Mucosa of stomach (tissue), 1 donor: Measurements from ENCODE around the gene CYP3A7.
"Not testable (repeated sequence)": the region's sequence is repeated elsewhere in the genome, so short reads cannot be mapped to it uniquely, and the experiment has no call there.

Experiments used
- H3K27me3 ChIP-seq: one replicate; pipeline ENCODE4 v1.7.0; 2013; ENCODE audit warnings: mild to moderate bottlenecking, low read length; ENCODE audit not compliant: control insufficient read depth, insufficient read depth
- H3K36me3 ChIP-seq: one replicate; pipeline ENCODE4 v1.7.0; 2013; ENCODE audit warnings: low read length; ENCODE audit not compliant: control insufficient read depth, insufficient read depth
- H3K4me1 ChIP-seq: one replicate; pipeline ENCODE4 v1.7.0; 2013; ENCODE audit warnings: mild to moderate bottlenecking, low read length; ENCODE audit not compliant: control insufficient read depth, insufficient read depth
- H3K4me3 ChIP-seq: one replicate; pipeline ENCODE4 v1.7.0; 2013; ENCODE audit warnings: low read length
- H3K9ac ChIP-seq: one replicate; pipeline ENCODE4 v1.7.0; 2013; ENCODE audit warnings: mild to moderate bottlenecking, low read length, moderate library complexity
- H3K9me3 ChIP-seq: one replicate; pipeline ENCODE4 v1.7.0; 2013; ENCODE audit warnings: mild to moderate bottlenecking, low read length, moderate library complexity; ENCODE audit not compliant: control insufficient read depth
- donor health status: Pancreatic carcinoma.

The CYP3A7 gene

DNA sequence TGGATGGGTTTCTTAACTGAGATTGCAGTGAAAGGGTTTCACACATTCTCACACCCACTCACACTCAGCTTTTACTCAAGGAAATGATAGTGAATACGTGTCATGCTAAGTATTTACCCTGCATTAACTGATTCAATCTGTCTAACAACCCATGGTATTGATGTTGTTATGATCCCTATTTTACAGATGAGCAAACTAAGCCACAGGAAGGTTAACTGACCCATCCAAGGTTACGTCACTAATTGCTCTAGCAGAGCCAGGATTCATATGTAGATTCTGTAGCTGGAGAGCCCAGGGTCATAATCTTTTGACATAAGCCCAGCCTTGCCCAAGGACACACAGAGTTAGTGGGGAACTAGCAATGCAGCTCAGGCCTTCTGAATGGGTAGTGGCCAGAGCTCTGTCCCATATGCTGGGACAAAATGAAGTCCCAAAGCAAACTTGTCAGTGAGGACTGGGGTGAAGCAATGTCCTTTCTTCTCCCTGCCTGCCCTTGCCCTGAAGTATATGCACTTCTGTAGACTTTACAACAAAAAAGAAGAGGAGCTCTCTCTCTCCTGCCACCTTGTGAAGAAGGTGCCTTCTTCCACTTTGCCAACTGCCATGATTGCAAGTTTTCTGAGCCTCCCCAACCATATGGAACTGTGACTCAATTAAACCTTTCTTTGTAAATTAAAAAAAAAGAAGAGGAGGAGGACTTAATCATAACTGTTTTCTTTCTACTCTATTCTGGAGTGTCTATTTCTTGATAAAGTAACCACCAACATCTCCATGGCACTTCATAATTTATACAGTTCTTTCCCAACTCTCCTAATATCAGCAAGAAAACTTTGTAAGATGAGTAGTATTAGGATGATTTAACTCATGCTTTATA lies 4.9 kb upstream of the CYP3A7 start:
- H3K9ac ChIP-seq = no peak overlapping the region

DNA sequence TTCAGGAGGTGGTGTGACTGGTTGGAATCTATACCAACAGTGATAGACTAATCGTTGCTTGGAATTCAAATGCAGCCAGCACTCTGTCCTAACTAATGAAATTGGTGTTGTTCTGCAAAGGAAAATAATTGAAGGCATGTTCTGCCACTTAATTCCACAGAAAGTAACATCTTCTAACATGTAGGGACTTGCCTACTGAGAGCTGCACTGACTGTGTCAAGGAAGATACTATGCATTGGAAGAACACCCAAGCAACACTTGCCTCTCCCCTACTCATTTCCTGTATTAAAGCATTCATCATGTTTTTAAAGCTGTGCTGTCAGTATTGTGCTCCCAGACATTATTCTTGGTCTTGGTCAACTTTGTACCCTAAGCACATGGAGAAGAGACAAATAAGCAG lies 2.7 kb upstream of the CYP3A7 start:
- no peaks in the 10 kb centered on the region for H3K27me3 ChIP-seq
- no peaks in the 10 kb centered on the region for H3K9me3 ChIP-seq

More for the DNA sequence above, 4.9 kb upstream of the CYP3A7 start:
- Histone ChIP-seq H3K9me3 (no peaks in the 10 kb centered on the region), H3K4me3 (no peak overlapping the region), H3K4me1 (no peaks in the 10 kb centered on the region), H3K27me3 (no peaks in the 10 kb centered on the region), H3K36me3 (no peaks in the 10 kb centered on the region)

GRCh38 chr7:99736667-99737066 lies 1.7 kb upstream of the CYP3A7 start:
- H3K4me3 ChIP-seq, H3K9ac ChIP-seq, H3K4me1 ChIP-seq, H3K27me3 ChIP-seq, H3K36me3 ChIP-seq, H3K9me3 ChIP-seq: not testable (repeated sequence)

More for the DNA sequence above, 2.7 kb upstream of the CYP3A7 start:
- Histone ChIP-seq H3K9ac (no peak overlapping the region), H3K4me1 (no peaks in the 10 kb centered on the region), H3K4me3 (no peak overlapping the region), H3K36me3 (no peaks in the 10 kb centered on the region)

GRCh38 chr7:99733448-99733847 lies 1.5 kb downstream of the CYP3A7 start:
- Histone ChIP-seq H3K4me1 (no peaks in the 10 kb centered on the region), H3K27me3 (no peaks in the 10 kb centered on the region), H3K9me3 (no peaks in the 10 kb centered on the region), H3K36me3 (no peaks in the 10 kb centered on the region), H3K4me3 (no peak overlapping the region), H3K9ac (no peak overlapping the region)

GRCh38 chr7:99733003-99733402 lies 2.0 kb downstream of the CYP3A7 start:
- Histone ChIP-seq H3K9me3 (no peaks in the 10 kb centered on the region), H3K4me1 (no peaks in the 10 kb centered on the region), H3K4me3 (no peak overlapping the region)

GRCh38 chr7:99731638-99732374 lies 3.2 kb downstream of the CYP3A7 start:
- no peaks in the 10 kb centered on the region for H3K36me3 ChIP-seq
- no peaks in the 10 kb centered on the region for H3K27me3 ChIP-seq
- H3K4me1 ChIP-seq = peaks cover under 1% of the 10 kb centered on the region
- no peak overlapping the region for H3K9ac ChIP-seq
- H3K9me3 ChIP-seq = no peaks in the 10 kb centered on the region
- H3K4me3 ChIP-seq = no peak overlapping the region

More at GRCh38 chr7:99733003-99733402, 2.0 kb downstream of the CYP3A7 start:
- Histone ChIP-seq H3K9ac (no peak overlapping the region), H3K27me3 (no peaks in the 10 kb centered on the region), H3K36me3 (no peaks in the 10 kb centered on the region)

GRCh38 chr7:99730992-99731391 lies 4.0 kb downstream of the CYP3A7 start:
- Histone ChIP-seq H3K9ac (no peak overlapping the region), H3K4me1 (peaks cover 8% of the 10 kb centered on the region), H3K36me3 (no peaks in the 10 kb centered on the region), H3K9me3 (no peaks in the 10 kb centered on the region), H3K27me3 (no peaks in the 10 kb centered on the region), H3K4me3 (no peak overlapping the region)

DNA sequence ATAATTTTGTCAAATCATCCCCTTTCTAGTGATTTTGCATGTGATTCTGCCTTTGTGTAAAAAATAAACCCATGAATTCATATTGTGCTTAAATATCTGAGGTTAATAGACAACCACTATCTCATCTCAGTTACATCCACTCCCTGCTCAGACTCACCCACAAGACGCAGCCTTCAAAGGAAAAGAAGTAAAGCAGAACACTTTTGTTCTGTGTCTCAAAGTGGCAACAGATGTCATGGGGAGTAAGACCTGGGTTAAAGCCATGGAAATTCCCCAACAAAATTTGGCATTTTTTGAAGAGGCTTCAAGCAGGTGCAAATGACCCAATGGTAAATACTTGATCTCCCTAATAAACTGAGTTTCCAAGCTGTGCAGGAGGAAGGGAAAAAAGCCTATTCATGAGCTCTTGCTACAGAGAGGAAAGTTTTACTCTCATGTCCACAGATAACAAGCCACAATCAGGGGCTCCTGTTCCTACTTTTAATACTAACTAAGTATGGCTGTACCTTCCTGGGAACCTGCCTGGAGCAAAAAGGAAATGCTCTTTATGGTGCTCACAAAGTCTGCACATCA lies 4.7 kb downstream of the CYP3A7 start:
- Histone ChIP-seq H3K9ac (no peak overlapping the region), H3K4me1 (peaks cover 14% of the 10 kb centered on the region), H3K36me3 (no peaks in the 10 kb centered on the region), H3K9me3 (no peaks in the 10 kb centered on the region), H3K4me3 (no peak overlapping the region), H3K27me3 (no peaks in the 10 kb centered on the region)

GRCh38 chr7:99729486-99730237 lies 5.3 kb downstream of the CYP3A7 start:
- H3K9me3 ChIP-seq = no peaks in the 10 kb centered on the region
- no peaks in the 10 kb centered on the region for H3K27me3 ChIP-seq
- H3K36me3 ChIP-seq = no peaks in the 10 kb centered on the region
- no peak overlapping the region for H3K9ac ChIP-seq
- no peak overlapping the region for H3K4me3 ChIP-seq
- H3K4me1 ChIP-seq = peaks cover 14% of the 10 kb centered on the region

GRCh38 chr7:99728615-99729014 lies 6.4 kb downstream of the CYP3A7 start:
- Histone ChIP-seq H3K27me3 (no peaks in the 10 kb centered on the region), H3K36me3 (no peaks in the 10 kb centered on the region), H3K9ac (no peak overlapping the region), H3K4me3 (no peak overlapping the region), H3K9me3 (no peaks in the 10 kb centered on the region), H3K4me1 (peaks cover 14% of the 10 kb centered on the region)

GRCh38 chr7:99723201-99723600 lies 11.8 kb downstream of the CYP3A7 start:
- not testable (repeated sequence) for H3K9me3 ChIP-seq, H3K4me3 ChIP-seq, H3K9ac ChIP-seq, H3K36me3 ChIP-seq, H3K27me3 ChIP-seq
- H3K4me1 ChIP-seq = peaks cover 25% of the 10 kb centered on the region
